AG09309 (cell line): ENCODE data around the gene HBM.
"Not testable (repeated sequence)": the region's sequence is repeated elsewhere in the genome, so short reads cannot be mapped to it uniquely, and the experiment has no call there.

Experiments
- DNase-seq: peaks from one replicate; pipeline ENCODE4 v3.0.0-alpha.2; 2010; ENCODE audit warnings: low read depth
- H3K4me3 ChIP-seq: 2 replicates; pipeline ENCODE4 v1.5.1; 2011; ENCODE audit warnings: mild to moderate bottlenecking, low read depth, low read length, moderate library complexity; ENCODE audit not compliant: control insufficient read depth
- CTCF ChIP-seq: IDR thresholded peaks from 2 replicates; pipeline ENCODE4 v1.5.1; 2011; ENCODE audit warnings: mild to moderate bottlenecking, low read depth, low read length, inconsistent platforms; ENCODE audit not compliant: insufficient read depth, control insufficient read depth; ENCODE audit errors: missing control alignments

HBM gene

GRCh38 chr16:173928-174769 is 8.4 kb downstream of the HBM start:
- DNase-seq, H3K4me3 ChIP-seq: not testable (repeated sequence)

GRCh38 chr16:175011-175949 is 9.5 kb downstream of the HBM start:
- no peak for TF ChIP-seq CTCF
- DNase-seq: no peak

GRCh38 chr16:176006-176405 is 10.2 kb downstream of the HBM start:
- DNase-seq, H3K4me3 ChIP-seq: not testable (repeated sequence)

More at GRCh38 chr16:175011-175949, 9.5 kb downstream of the HBM start:
- H3K4me3 ChIP-seq: no peak overlapping the region

GRCh38 chr16:176477-177382 is 11.0 kb downstream of the HBM start, which contains the start of gene HBA1:
Gene HBA1 (plus strand): TSS chr16:176680. CDS start chr16:176717, 37 bp downstream.
- H3K4me3 ChIP-seq, DNase-seq: not testable (repeated sequence)

GRCh38 chr16:177394-177822 is 11.6 kb downstream of the HBM start:
- no peak for DNase-seq
- TF ChIP-seq CTCF: no peak
- H3K4me3 ChIP-seq: no peak overlapping the region

GRCh38 chr16:177981-178667 is 12.3 kb downstream of the HBM start:
- TF ChIP-seq CTCF: no peak
- H3K4me3 ChIP-seq: no peak overlapping the region
- DNase-seq: no peak

- no peak for TF ChIP-seq CTCF
- no peak overlapping the region for H3K4me3 ChIP-seq
- DNase-seq: no peak
Observed at GRCh38 chr16:178668-179015, 12.9 kb downstream of the HBM start.
